Retinal pigment epithelial cell (primary cell): Measurements from ENCODE around the gene RPL31.

ENCODE experiments used
- DNase-seq: peaks from one replicate; pipeline ENCODE4 v3.0.0-alpha.2; 2010; ENCODE audit warnings: low read depth
- H3K4me3 ChIP-seq: 2 replicates; pipeline ENCODE4 v1.5.1; 2011; ENCODE audit warnings: mild to moderate bottlenecking, low read length, control low read depth, moderate library complexity
- TF ChIP-seq, protein P1 (sequence below): conservative IDR thresholded peaks from 2 replicates; pipeline ENCODE4 v1.5.1; 2011; ENCODE audit warnings: low read depth, low read length, control low read depth, inconsistent platforms

The RPL31 gene

DNA sequence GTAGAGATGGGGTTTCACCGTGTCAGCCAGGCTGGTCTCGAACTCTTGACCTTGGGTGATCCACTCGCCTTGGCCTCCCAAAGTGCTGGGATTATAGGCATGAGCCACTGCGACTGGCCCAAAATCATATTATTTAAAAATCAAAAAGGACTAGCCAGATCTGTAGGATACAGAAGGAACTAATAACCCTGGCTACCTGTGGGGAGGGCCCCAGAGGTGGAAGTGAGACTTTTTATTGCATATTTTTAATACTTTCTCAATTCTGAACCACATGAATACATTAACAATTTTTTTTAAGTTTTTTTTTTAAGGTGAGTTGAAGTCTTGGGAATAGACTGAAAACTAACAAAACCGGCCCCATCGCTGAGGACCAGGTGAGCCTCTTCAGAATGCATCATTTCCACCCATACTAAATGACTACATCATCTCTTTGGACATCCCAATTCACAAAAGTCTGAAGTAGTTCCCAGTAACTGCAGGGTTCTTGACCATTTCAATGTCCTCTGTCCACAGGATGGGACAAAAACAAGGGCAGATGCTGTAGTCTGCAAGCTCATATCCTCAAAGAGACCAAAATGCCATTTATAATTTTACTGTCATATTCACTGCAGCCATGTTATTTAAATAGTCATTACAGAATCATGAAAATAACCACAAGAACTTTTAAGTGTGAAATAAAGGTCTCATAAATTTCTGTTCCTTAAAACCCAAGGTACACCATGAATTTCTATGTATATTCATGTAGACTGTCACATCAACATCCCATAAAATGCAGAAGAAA, 21.4 kb downstream of the RPL31 start:
- no peak for DNase-seq
- TF ChIP-seq, protein P1, sequence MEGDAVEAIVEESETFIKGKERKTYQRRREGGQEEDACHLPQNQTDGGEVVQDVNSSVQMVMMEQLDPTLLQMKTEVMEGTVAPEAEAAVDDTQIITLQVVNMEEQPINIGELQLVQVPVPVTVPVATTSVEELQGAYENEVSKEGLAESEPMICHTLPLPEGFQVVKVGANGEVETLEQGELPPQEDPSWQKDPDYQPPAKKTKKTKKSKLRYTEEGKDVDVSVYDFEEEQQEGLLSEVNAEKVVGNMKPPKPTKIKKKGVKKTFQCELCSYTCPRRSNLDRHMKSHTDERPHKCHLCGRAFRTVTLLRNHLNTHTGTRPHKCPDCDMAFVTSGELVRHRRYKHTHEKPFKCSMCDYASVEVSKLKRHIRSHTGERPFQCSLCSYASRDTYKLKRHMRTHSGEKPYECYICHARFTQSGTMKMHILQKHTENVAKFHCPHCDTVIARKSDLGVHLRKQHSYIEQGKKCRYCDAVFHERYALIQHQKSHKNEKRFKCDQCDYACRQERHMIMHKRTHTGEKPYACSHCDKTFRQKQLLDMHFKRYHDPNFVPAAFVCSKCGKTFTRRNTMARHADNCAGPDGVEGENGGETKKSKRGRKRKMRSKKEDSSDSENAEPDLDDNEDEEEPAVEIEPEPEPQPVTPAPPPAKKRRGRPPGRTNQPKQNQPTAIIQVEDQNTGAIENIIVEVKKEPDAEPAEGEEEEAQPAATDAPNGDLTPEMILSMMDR: no peak
- H3K4me3 ChIP-seq: no peak overlapping the region

DNA sequence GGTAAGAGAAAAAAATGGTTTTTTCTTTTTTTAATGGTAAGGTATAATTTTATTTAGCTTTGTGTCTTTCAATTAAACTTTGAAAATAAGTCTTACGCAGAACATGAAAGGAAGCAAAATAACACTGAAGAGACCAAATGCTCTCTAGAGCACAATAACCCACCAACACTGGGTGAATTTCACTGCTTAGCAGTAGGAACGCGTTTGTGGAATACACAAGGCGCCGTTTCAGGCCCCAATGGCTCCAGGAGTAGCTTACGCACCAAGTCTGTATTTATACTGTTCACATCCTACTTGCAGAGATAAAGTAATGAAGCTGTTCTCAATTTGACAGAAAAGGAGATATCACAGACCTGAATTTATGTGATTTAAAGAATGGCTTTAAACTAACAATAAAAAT, 23.5 kb downstream of the RPL31 start:
- DNase-seq: no peak
- no peak overlapping the region for H3K4me3 ChIP-seq
- TF ChIP-seq, protein P1: no peak

DNA sequence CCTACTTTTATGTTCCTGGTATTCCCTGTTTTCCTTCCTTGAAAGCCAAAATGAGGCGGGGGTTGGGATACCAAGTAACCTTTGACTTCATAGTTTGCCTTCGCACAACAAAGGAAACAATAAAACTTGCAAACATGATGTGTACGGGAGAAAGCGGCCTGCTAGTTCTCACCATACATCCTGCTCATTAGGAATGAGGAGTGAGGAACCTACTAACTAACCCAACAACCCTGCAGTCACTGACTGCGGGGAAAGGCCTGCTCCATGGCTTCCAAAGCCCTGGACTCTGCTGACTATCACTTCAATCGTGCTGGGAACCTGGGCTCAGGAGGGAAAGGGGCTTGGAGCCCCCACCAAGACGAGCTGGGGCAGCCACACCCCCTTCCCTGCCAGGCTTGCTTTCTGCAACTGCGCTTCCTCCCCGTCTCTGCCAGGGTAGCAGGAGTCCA, 24.2 kb downstream of the RPL31 start:
- DNase-seq: no peak
- TF ChIP-seq, protein P1: no peak

DNA sequence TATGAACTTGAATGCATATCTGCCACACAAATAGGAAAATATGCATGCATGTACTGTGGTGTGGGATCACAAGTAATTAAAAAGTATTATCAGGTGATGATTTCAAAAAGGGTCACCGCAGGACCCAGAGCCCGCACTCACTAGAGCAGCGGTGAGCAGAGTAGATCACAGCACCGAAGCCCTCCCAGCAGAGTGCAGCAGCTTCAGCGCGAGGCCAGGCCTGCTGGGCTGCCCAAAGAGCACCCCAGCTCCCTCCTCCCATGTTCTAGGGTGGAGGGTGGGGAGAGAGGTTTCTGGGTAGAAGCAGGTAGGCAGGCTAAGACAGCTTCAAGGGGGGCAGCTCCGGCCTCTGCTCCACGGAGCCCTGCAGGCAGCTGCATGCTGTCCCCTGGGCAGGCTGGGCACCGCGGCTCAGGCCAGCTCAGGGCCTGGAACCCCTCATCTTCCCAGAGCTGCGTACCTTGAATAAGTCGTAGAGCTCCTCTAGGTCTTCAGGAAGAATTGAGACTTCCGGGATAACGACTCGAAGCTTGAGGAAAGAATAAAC, 24.9 kb downstream of the RPL31 start:
- no peak overlapping the region for H3K4me3 ChIP-seq
- TF ChIP-seq, protein P1: no peak
- no peak for DNase-seq

More for the DNA sequence above, 24.2 kb downstream of the RPL31 start:
- H3K4me3 ChIP-seq: no peak overlapping the region

DNA sequence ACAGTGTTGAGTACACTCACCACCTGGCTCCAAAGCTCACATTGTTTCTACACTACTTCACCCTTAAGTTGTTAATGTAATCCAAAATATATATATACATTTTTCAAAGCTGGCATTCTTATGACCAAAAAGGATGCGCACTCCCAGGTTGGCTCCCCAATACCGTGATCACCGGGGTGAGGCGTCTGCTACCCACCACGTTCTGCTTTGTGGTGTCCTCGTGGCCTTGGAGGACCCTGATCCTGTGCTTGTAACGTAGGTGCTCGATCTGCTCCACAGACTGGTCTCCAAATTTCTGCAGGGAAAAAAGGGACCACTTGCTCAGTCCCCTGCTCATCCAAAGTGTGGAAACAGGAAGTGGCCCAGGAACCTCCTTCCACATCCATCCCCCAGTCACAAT, 25.8 kb downstream of the RPL31 start:
- no peak overlapping the region for H3K4me3 ChIP-seq
- no peak for DNase-seq
- TF ChIP-seq, protein P1: no peak

DNA sequence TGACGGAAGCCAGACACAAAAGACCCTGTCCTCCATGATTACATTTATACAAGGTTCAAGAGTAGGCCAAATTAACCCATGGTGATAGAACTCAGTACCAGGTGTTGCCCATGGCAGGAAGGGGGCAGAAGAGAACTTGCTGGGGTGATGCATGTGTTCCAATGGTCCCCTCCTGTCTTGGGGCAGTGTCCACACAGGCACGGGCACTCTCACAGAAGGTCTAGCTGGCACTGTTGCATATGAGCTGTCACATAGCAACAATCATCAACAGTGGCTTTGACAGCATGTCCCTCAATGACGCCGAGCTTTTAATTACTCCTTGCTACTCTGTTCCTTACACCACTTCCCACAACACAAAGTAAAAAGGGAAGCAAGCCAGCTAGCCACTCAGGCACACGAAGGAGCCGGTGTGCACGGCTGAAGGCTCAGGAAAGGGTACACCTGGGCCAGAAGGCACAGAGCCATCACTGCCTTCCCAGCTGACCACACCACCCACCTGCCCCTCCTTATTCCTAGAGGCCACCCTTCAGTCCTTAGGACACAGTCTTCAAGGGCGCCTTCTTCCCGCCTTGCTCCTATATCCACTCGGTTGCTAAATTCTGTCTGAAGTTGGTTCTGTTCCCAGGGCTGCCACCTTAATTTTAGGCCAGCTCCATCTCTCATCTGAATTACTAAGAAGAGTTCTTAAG, 28.9 kb downstream of the RPL31 start:
- TF ChIP-seq, protein P1: no peak
- H3K4me3 ChIP-seq: no peak overlapping the region
- DNase-seq: no peak
